Hepatocyte (in vitro differentiated cells): ENCODE results near the gene IL23A.

Source experiments
- CTCF ChIP-seq: fragments of 200-600 bp; sonication (generic); IDR thresholded peaks from 2 replicates; pipeline ENCODE4 v1.5.1; 2016; ENCODE audit warnings: antibody characterized with exemption, mild to moderate bottlenecking; ENCODE audit not compliant: poor library complexity
- EZH2 ChIP-seq: fragments of 200-600 bp; sonication (generic); IDR thresholded peaks from 2 replicates; pipeline ENCODE4 v1.6.1; 2016; ENCODE audit warnings: antibody characterized with exemption, mild to moderate bottlenecking, borderline replicate concordance

GRCh38 chr12:56351325-56351724 is 12.6 kb downstream of the IL23A start:
- TF ChIP-seq CTCF (no peak), EZH2 (no peak)
